CD4-positive, alpha-beta T cell treated with Interleukin-17A for 4 hours (primary cell): Measurements from ENCODE around the gene RPS8.
A peak's percentile ranks its signal among the peaks of the same experiment; 100 is the strongest.
"Not testable (repeated sequence)": the region's sequence is repeated elsewhere in the genome, so short reads cannot be mapped to it uniquely, and the experiment has no call there.

Source experiments
- DNase-seq: peaks from one replicate; pipeline ENCODE4 v3.0.0-alpha.2; 2020; ENCODE audit warnings: mixed read lengths

Gene RPS8

DNA sequence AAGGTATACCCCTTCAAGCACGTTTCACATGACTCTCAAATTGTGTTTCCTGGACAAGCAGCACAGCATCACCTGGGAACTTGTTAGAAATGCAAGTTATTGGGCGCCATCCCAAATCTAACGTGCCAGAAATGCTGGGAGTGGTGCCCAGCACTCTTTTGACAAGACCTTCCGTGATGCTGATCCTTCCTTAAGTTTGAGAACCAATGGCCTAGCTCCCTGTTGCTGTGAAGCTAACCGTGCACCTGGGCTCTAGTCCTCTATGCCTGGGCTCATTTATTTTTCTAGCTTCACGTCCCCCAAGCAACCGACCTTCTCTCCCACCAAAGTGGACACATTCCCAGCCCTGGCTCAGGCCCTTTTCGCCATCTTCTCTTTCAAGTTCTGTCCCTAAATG, 8.4 kb downstream of the RPS8 start:
- DNase-seq = no peak

DNA sequence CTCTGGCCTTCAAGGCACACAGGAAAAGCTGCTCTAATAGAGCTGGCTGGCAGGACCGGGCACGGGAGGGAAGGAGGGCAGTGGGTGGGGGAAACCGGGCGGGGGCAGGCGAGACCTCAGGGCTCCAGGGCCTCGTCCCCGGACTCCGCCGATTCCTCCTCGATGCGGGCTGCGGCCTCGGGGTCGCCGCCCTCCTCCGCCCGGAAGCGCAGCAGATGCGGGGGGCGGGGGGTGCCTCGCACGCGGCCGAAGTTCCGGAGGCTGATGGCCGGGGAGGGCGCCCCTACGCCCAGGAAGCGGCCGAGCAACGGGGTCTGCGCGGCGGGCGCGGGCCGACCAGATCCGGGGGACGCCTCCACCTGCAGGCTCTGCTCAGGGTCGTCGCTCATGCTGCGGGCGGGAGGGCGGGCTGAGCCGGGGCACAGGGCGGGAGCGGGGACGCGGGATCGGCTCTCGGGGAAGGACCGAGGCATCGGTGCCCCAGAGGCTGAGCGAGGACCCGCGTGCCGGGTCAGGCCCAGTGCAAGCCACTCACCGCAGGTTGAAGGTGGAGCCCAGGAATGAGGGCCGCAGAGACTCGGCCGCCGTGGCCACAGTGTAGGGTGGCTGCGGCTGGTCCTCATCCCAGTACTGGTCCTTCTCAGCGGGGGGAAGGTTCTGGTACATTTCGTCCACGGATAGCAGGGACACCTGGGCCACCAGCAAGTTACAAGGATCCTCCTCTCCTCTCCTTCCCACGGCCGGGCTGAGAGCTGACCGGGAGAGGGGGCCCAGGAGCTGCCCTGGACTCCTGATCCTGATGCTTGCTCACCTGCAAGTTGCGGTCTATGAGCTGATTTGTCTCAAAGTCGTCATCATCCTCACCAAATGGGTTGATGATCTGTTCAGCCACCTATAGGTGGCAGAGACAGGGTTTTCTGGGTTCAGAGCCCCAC, 9.0 kb downstream of the RPS8 start:
- peak; percentile 51 for DNase-seq

DNA sequence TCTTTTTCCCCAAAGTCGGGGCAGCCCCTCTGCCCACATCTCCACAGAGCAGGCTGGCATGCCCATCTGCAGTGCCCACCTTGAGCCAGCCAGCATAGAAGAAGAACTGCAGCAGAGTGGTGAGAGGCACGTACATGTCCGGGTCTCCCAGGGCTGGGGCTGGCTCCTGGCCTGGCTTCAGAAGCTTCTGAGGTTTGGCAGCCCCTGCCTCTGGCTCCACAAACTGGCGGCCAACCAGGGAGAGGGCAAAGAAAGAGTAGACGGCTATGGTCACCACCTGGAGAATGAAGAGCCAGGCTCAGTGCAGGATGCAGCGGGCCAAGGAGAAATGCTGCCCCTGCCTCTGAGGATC, 9.7 kb downstream of the RPS8 start:
- DNase-seq = no peak

DNA sequence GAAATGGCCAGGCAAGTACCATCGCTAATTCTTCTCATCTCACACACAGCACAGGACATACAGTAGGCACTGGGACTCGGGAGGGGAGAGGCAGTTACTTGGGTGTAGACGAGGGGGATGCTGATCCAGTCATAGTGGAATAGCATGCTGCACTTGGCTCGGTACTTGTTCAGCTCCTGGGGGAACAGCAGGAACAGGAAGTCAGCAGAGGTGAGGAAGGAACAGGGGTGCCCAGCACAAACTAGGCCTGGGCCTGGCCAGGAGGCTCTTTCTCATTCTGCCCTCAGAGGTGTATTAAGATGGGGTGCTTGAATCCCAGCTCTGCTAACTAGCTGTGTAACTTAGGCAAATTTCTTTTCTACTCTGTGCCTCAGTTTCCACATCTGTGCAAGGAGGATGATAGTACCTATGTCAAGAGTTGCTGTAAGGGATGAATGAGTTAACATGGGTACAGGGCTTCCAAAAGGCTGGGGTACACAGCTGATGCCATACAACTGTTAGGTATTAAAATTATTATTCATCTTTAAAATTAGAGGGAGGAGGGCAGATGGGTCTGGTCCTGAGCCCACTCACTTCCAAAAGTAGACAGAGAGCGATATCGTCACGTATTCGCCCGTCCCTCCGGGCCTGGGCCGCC, 10.3 kb downstream of the RPS8 start:
- no peak for DNase-seq

DNA sequence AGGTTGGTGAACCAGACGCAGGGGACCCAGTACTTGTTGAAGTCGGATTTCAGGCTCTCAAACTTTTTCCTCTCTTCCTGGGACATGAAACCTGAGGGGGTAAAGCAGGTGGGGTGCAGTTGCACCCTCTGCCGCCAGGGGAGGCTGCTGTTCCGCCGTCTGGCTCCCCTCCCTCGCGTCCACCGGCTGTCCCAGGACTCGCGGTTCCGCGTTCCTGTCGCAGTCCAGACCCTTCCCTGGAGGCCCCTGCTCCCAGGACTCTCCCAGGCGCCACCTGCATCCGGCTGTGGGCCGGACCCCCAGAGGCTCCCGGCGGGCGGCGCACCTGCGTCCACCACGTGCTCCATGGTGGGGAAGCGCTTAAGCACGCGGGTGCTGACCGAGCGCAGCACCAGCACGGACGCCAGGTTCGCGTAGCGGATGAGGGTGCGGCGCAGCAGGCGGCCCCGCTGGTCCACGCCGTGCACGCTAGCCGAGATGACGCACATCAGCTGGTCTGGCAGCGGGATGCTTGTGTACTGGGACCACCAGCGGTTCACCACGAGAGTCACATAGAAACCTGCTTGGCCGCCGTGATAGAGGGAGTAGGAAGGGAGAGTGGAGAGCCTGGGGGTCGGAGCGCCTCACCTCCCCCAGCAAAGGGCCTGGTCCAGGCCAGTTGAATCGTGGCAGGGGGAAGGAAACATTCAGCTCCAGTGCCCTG, 10.9 kb downstream of the RPS8 start:
- peak; percentile 87 for DNase-seq

DNA sequence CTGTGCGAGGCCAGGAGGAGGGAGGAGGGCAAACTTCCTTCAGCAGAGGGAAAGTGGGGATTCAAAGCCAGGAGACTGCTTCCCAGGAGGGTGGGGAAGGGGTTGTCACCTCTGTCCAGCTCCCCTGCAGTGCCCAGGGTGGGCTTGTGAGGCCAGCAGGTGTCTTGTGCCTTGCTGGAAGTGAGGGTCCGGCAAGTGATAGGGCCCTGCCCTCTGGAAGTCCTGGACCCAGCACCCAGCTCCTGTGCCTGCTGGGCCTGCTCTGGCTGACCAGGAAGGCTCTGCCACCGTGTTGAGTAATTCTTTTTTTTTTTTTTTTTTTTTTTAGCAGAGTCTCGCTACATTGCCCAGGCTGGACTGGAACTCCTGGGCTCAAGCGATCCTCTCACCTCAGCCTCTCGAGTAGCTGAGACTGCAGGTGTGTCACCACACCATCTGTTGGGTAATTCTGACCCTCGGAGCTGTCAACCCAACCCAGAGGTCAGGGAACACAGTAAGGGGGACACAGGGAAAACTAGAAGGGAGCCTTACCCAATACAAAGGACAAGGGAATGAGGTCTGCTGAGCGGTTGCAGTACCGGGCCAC, 11.6 kb downstream of the RPS8 start:
- no peak for DNase-seq

DNA sequence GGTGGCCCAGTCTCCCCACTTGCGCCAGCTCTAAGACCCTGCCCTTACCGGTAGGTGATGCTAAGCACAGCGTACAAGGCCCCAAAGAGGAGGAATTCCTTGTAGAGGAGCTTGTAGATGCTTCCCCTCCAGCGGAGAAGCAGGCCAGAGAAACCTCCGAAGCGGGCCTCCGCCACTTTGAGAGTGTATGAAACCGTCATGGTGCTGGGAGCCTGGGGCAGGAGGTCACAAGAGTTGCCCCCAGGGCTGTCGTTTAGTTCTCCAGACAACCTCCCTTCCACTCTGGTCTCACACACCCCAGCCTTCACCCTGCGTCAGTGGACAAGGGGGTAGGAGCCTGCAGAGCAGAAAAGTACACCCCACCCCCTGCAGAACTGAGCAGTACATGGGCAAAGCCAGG, 12.2 kb downstream of the RPS8 start:
- DNase-seq = no peak

DNA sequence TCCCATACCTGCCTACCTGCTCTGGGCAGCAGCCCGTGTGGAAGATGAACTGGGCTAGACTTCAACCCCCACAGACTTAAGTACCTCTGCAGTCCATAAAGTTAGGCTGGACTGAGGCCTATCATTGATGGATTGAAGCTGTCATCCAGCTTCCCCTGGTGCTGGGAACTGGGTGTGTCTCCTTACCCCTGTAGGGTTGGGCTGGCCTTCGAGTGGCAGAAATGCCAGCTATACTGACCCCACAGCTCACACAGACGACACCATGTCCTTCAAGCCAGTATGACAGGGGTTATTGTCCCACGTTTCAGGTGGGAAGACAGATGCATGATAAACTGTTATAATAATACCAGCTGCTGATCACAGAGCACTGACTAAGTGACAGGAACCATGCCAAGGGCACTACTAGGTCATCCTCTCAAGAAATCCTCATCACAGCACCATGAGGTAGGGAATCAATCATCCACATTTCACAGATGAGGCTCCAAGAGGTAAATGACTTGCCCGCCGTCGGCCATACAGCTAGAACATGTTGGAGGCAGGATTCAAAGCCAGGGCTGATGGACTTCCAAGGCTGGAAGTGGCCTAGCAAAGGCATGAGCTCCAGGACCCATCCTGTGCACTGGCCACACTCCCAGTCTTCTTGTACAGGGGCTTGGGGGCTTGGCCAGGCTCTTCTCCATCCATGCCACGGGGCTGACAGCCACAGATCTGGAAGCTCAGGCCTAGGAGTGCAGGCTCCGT, 12.9 kb downstream of the RPS8 start, which contains the start of gene BEST4:
BEST4 (minus strand) TSS at position 51 of the 741 bp plus-strand sequence. CDS start 465 bp downstream, outside the sequence.
- no peak for DNase-seq

DNA sequence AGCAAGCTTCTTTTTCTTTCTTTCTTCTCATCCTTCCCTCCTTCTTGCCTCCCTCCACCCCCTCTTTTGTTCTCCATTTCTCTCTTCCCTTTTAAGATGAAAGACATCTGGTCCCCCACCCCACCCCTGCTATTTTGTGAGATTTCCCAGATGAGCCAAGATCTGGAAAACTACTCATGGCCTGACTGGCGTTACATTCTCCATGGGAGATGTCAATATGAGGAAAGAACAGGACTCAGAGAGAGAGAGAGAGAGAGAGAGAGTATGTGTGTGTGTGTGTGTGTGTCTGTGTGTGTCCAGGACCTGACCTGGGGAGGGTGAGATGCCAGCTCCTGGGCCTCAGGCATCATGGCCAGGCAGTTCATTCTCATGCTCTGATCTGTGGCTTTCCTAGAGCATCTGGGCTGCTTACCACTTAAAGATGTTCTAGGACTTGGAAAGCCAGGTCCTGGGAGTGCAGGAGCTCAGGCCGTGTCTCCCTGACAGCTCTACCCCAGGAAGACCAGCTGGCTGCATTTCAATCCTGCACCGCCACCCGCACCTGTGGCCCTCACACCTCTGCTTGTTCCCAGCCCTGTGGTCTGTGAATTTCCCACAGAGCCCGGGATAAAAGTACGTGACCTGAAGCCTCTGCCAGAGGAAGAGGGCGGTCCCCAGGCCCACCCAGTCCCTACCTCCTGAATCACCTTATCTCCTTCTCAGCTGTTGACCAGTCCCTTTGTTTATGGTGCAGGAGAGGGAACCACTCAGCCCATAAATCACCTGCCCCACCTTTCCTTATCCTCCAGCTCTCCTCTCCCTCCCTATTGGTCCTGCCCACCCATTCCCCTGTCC, 15.8 kb downstream of the RPS8 start:
- no peak for DNase-seq

DNA sequence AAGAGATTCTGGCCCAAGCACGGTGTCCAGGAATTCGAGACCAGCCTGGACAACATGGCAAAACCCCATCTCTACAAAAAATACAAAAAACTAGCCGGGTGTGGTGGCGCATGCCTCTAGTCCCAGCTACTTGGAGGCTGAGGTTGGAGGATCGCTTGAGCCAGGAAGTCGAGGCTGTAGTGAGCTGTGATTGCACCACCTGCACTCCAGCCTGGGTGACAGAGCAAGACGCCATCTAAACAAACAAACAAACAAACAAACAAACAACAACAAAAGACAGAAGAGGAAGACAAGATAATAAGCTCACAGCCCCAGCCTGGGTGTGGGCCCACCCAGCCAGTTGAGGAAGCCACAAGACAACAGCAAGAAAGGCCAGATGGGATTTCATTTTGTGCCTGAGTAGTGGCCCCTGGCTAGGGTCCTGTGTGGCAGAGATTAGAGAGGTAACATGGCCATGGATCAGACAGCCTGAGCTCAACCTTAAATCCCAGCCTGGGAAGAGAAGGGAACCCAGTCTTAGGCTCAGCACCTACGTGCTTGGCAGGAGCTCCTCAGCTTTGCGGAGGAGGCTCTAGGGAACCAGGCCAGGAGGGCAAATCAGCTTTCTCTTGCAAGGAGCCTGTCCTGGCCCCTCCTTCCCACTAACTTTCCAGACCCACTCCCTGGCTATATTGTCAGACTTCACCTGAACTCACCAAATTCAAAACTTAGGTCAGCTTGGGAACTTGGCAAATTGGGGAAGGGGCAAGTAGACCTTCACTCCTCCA, 17.6 kb downstream of the RPS8 start:
- no peak for DNase-seq

DNA sequence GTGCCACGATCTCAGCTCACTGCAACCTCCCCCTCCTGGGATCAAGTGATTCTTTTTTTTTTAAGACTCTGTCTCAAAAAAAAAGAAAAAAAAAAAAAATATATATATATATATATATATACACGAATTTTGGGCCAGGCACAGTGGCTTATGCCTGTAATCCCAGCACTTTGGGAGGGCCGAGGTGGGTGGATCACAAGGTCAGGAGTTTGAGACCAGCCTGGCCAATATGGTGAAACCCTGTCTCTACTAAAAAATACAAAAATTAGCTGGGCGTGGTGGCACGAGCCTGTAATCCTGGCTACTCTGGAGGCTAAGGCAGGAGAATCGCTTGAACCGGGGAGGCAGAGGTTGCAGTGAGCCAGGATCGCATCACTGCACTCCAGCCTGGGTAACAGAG, 22.5 kb downstream of the RPS8 start:
- not testable (repeated sequence) for DNase-seq

DNA sequence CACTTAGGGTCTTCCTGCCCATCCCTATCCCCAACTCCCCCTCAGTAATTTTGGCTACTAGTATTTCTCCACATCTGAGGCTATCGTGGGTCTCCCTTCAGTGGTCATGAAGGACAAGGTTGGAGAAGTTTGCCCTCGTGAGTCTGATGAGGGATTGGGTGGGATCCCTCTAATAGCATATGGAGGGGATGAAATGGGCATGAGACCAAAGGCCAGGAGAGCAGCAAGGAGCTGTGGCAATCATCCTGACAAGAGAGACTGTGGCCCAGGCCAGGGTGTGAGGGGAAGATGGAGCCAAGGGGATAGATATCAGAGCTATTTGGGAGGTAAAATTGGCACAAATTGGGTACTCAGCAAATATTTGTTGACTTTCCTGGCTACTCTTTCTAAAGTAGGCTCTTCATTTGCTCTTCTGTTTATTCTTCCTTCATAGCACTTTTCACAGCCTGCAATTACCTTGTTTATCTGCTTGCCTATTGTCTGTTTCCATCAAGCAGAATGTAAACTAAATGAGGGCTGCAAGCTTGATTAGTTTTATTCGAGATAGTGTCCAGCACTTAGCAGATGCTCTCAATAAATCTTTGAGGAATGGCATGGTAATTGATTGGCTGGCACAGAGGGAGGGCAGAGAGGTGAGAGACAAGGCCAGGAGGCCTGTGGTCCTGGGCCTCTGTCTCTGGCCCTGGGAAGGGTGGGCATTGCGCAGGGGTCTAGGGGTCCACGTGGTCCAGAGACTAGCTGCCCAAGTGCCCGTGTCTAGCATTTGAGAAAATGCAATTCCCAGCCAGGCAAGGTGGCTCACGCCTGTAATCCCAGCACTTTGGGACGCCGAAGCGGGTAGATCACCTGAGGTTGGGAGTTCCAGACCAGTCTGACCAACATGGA, 23.4 kb downstream of the RPS8 start:
- no peak for DNase-seq

DNA sequence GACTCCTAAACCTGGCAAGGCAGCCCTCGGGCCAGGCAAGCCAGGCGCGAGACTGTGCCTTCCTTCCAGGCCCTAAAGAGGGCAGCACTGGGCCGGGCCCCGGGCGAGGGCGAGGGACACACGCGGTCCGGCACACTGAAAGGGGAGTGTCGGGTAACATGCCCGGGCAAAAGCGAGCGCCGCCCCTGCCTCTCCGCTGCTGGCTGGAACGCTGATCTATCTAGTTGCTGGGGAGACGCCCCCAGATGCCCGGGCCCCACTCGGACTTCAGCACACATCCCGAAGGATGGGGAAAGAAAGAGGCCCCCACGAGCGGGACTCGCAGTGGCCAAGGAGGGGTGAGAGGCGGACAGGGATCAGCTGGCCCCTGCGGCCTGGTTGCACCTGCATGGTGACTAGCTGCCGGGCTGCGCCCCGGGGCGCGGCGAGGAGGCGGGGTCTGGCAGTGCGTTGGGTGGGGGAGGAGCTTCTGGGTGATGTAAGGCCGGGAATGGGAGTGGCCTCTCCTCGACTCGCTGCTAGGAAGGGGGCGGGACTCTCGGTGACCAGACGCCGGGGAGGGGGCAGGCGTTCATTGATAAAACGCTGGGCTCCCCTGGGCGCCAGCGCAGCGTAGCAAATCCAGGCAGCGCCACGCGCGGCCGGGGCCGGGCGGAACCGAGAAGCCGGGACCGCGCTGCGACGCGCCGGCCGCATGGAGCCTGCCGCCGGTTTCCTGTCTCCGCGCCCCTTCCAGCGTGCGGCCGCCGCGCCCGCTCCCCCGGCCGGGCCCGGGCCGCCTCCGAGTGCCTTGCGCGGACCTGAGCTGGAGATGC, 24.6 kb downstream of the RPS8 start, which contains the start of gene PLK3:
PLK3 (plus strand) TSS at position 608 of the 815 bp plus-strand sequence; CDS start at position 695, 87 bp downstream.
- DNase-seq = peak; percentile 99

DNA sequence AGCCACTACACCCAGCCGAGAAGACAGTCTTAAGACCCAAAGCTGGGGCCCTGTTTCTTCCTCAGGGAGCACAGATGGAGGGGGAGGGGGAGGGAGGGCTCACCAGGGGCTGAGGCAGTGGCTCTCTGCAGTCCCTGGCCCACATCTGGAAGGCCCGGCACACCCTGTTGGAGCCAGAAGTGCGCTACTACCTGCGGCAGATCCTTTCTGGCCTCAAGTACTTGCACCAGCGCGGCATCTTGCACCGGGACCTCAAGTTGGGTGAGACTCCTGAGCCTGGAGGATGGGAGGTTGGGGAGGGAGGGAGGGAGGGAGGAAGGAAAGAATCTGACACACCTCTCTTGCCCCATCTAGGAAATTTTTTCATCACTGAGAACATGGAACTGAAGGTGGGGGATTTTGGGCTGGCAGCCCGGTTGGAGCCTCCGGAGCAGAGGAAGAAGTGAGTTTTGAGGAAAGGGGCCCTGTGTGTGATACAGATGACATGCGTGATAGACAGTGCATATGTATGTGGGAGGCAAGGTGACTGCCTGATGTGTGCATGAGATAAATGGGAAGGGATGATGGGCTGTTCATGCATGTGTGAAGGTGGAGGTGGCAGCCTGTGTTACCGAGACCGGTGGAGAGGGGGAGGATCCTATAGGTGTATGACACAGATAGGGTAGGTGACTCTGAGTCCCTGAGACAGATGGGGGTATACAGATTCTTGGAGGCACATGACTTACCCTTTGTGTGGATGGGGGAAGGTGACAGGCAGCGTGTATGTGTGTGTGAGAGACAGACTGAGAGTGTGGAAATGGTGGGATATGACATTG, 26.4 kb downstream of the RPS8 start:
- peak; percentile 53 for DNase-seq

DNA sequence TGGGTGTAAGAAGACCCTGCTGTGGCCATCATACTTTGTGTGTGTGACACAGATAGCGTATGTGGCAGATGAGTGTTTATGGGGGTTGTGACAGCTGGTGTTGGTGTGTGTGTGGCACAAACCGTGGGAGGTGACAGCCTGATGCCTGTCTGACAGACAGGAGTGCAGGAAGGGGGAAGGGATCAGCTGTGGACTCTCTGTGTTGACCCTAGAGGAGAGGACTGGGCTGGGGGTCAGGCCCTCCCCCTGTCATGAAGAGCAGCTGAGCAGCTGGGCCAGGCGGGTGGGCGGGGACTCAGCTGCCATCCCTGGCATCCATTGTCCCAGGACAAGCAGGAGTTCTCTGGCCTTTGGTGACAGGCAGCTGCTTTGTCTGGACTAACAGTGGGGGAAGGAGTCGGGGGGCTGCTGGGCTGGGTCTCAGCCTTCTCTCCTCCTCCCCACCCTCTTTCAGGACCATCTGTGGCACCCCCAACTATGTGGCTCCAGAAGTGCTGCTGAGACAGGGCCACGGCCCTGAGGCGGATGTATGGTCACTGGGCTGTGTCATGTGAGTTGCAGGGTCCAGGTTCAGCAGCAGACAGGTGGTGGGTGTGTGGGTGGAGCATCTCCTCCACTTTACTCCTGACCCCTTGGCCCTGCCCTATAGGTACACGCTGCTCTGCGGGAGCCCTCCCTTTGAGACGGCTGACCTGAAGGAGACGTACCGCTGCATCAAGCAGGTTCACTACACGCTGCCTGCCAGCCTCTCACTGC, 27.1 kb downstream of the RPS8 start:
- peak; percentile 24 for DNase-seq

DNA sequence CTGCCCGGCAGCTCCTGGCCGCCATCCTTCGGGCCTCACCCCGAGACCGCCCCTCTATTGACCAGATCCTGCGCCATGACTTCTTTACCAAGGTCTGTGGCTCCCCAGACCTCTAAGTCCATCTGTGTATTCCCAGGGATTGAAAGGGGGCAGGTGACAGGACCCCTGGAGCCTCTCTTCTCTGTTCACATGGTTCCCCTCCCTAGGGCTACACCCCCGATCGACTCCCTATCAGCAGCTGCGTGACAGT, 27.6 kb downstream of the RPS8 start:
- DNase-seq = no peak
